B cell (primary cell): ENCODE measurements around the gene RAB33B. TPM values are rescaled to one million over a fixed set of nuclear protein-coding genes. Genes with fewer than 3 reads are reported as not detected.

Experiments used
- ATAC-seq: fragments of 200-7000 bp; cut with Tn5 transposase; one replicate; pipeline ENCODE4 v1.10.0; 2021; ENCODE audit warnings: low read depth, mild to moderate bottlenecking, moderate number of reproducible peaks, moderate library complexity
- CTCF ChIA-PET: fragments of 350-600 bp; sonication (Branson Sonifier 250); formaldehyde crosslinking; loops from one replicate; lab custom pipeline; 2021; ENCODE audit warnings: antibody characterized with exemption, inconsistent platforms; lab: Charles Lee
- POLR2A ChIA-PET: fragments of 350-600 bp; sonication (Branson Sonifier 250); formaldehyde crosslinking; loops from one replicate; lab custom pipeline; 2021; ENCODE audit warnings: antibody characterized with exemption; lab: Charles Lee
- DNase-seq: peaks from one replicate; pipeline ENCODE4 v3.0.0; 2013
- H2AFZ ChIP-seq: 2 replicates; pipeline ENCODE4 v1.6.1; 2012; ENCODE audit warnings: mild to moderate bottlenecking, low read depth, low read length; ENCODE audit not compliant: insufficient read depth, poor library complexity, severe bottlenecking
- H3K27ac ChIP-seq, 2 donors: 1 replicate in 1 of 2; 2 replicates in 1 of 2; pipeline ENCODE4 v1.5.1; 2012 to 2013; ENCODE audit warnings: low read length in 2 of 2, mild to moderate bottlenecking in 2 of 2, moderate library complexity in 1 of 2
- H3K27me3 ChIP-seq, 4 experiments: fragments of 200-600 bp in 1 of 4; sonication (generic) in 1 of 4; replicated peaks in 1 of 4; 1 replicate in 2 of 4; 2 replicates in 2 of 4; pipeline versions ENCODE4 v1.6.1 to v1.7.0; 2013 to 2016; ENCODE audit warnings: low read length in 3 of 4, mild to moderate bottlenecking in 2 of 4, mixed read lengths in 1 of 4, moderate library complexity in 1 of 4; ENCODE audit not compliant: insufficient read depth in 4 of 4, control insufficient read depth in 3 of 4; ENCODE audit errors: control extremely low read depth in 1 of 4
- H3K36me3 ChIP-seq, 2 experiments: replicated peaks in 1 of 2; 1 replicate in 1 of 2; 2 replicates in 1 of 2; pipeline versions ENCODE4 v1.6.1 to v1.7.1; 2013; ENCODE audit warnings: low read length in 1 of 2; ENCODE audit not compliant: insufficient read depth in 2 of 2, control insufficient read depth in 1 of 2; ENCODE audit errors: control extremely low read depth in 1 of 2, extremely low read depth in 1 of 2
- H3K4me1 ChIP-seq, 2 donors: fragments of 200-600 bp in 1 of 2; sonication (generic) in 1 of 2; 1 replicate in 1 of 2; 2 replicates in 1 of 2; pipeline versions ENCODE4 v1.5.1 to v1.6.1; 2013 to 2017; ENCODE audit warnings: low read length in 2 of 2; ENCODE audit not compliant: control insufficient read depth in 2 of 2, insufficient read depth in 2 of 2
- H3K4me2 ChIP-seq: replicated peaks from 2 replicates; pipeline ENCODE3; 2012; ENCODE audit warnings: mild to moderate bottlenecking, low read depth, low read length; ENCODE audit not compliant: poor library complexity, severe bottlenecking
- H3K4me3 ChIP-seq, 5 experiments: fragments of 200-600 bp in 1 of 5; sonication (generic) in 1 of 5; 1 replicate in 3 of 5; 2 replicates in 2 of 5; pipeline versions ENCODE4 v1.5.1 to v1.7.0; 2011 to 2016; ENCODE audit warnings: low read length in 4 of 5, mild to moderate bottlenecking in 4 of 5, low read depth in 2 of 5, control low read depth in 1 of 5, moderate library complexity in 1 of 5; ENCODE audit not compliant: insufficient read depth in 1 of 5; ENCODE audit errors: control extremely low read depth in 1 of 5, extremely low read depth in 1 of 5
- H3K79me2 ChIP-seq: fragments of 200-600 bp; sonication (generic); one replicate; pipeline ENCODE4 v1.6.0; 2016; ENCODE audit warnings: low read length; ENCODE audit not compliant: control insufficient read depth, insufficient read depth
- H3K9ac ChIP-seq: fragments of 200-600 bp; sonication (generic); 2 replicates; pipeline ENCODE4 v1.6.1; 2017; ENCODE audit warnings: mild to moderate bottlenecking, low read length, moderate library complexity
- H3K9me3 ChIP-seq, 3 donors: one replicate each; pipeline versions ENCODE4 v1.6.1 to v1.7.1; 2013; ENCODE audit warnings: low read length in 2 of 3; ENCODE audit not compliant: control insufficient read depth in 2 of 3, insufficient read depth in 1 of 3; ENCODE audit errors: control extremely low read depth in 1 of 3
- H4K20me1 ChIP-seq: 2 replicates; pipeline ENCODE4 v1.6.0; 2012; ENCODE audit warnings: mild to moderate bottlenecking, low read length; ENCODE audit not compliant: insufficient read depth, control insufficient read depth, poor library complexity, severe bottlenecking
- H3K27ac Mint-ChIP-seq: one replicate; pipeline ENCODE4 v1.8.0; 2021; ENCODE audit warnings: mixed read lengths
- H3K27me3 Mint-ChIP-seq: one replicate; pipeline ENCODE4 v1.8.0; 2021; ENCODE audit warnings: mixed read lengths
- H3K4me1 Mint-ChIP-seq: one replicate; pipeline ENCODE4 v1.8.0; 2021; ENCODE audit warnings: mixed read lengths
- H3K4me3 Mint-ChIP-seq: one replicate; pipeline ENCODE4 v1.8.0; 2021; ENCODE audit warnings: mixed read lengths
- H3K9me3 Mint-ChIP-seq: one replicate; pipeline ENCODE4 v1.8.0; 2022; ENCODE audit warnings: mixed read lengths; ENCODE audit not compliant: insufficient read depth
- EZH2 ChIP-seq: IDR thresholded peaks from 2 replicates; pipeline ENCODE4 v1.6.1; 2012; ENCODE audit warnings: borderline replicate concordance, low read depth, mild to moderate bottlenecking, moderate library complexity, low read length; ENCODE audit not compliant: insufficient read depth, poor library complexity, severe bottlenecking
- WGBS: methylation state at CpG from one replicate; pipeline ENCODE4 v1.1.5; 2013; ENCODE audit warnings: missing lambda C conversion rate; ENCODE audit not compliant: insufficient coverage; 5-methylcytosine and 5-hydroxymethylcytosine counted together
- intact Hi-C: fragments of 100-400 bp; cut with micrococcal nuclease; formaldehyde crosslinking; loops from one replicate; pipeline ENCODE4 v1.10.0; 2022
- polyA plus RNA-seq: library from polyadenylated mRNA; depleted of rRNA; stranded (reverse); fragments of >200 nt; gene quantifications from 2 replicates; pipeline ENCODE4 v1.2.3, GENCODE V29; 2012
- total RNA-seq, 2 donors: library from RNA; stranded (reverse); fragments of 120-200 nt in 1 of 2; gene quantifications; 1 replicate in 1 of 2; 2 replicates in 1 of 2; pipeline versions ENCODE4 v1.2.3 to v1.2.4, GENCODE V29; 2013 to 2022
- TF ChIP-seq, protein P1 (sequence below): fragments of 200-600 bp; IDR thresholded peaks from one replicate; pipeline ENCODE4 v1.8.0; 2022; ENCODE audit warnings: antibody characterized with exemption, mild to moderate bottlenecking

RAB33B gene
- total and polyA plus RNA-seq, 2 donors (not counting 1 experiment from before 2014, with no cell fraction given), result 13.1 to 18.2 TPM

GRCh38 chr4:139484783-139485311 lies 30.9 kb downstream of the RAB33B start:
- no peak overlapping the region for H3K4me2 ChIP-seq

GRCh38 chr4:139488442-139488841 lies 34.5 kb downstream of the RAB33B start:
- TF ChIP-seq, protein P1, sequence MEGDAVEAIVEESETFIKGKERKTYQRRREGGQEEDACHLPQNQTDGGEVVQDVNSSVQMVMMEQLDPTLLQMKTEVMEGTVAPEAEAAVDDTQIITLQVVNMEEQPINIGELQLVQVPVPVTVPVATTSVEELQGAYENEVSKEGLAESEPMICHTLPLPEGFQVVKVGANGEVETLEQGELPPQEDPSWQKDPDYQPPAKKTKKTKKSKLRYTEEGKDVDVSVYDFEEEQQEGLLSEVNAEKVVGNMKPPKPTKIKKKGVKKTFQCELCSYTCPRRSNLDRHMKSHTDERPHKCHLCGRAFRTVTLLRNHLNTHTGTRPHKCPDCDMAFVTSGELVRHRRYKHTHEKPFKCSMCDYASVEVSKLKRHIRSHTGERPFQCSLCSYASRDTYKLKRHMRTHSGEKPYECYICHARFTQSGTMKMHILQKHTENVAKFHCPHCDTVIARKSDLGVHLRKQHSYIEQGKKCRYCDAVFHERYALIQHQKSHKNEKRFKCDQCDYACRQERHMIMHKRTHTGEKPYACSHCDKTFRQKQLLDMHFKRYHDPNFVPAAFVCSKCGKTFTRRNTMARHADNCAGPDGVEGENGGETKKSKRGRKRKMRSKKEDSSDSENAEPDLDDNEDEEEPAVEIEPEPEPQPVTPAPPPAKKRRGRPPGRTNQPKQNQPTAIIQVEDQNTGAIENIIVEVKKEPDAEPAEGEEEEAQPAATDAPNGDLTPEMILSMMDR, result no peak
- TF ChIP-seq EZH2, result no peak
- Histone ChIP-seq H2AFZ (no peak overlapping the region), H3K36me3 (no peaks in the 10 kb centered on the region), H4K20me1 (no peaks in the 10 kb centered on the region), H3K27me3 (no peaks in the 10 kb centered on the region), H3K4me2 (no peak overlapping the region), H3K27ac (no peak overlapping the region), H3K4me3 (no peak overlapping the region), H3K9me3 (peaks cover 0 to under 1% (median 0%) of the 10 kb centered on the region in 3 donors), H3K4me1 (no peaks in the 10 kb centered on the region), H3K9ac (no peak overlapping the region), H3K79me2 (no peaks in the 10 kb centered on the region)
- Mint-ChIP-seq H3K9me3 (no peaks in the 10 kb centered on the region), H3K4me1 (no peaks in the 10 kb centered on the region), H3K27me3 (no peaks in the 10 kb centered on the region), H3K4me3 (no peak overlapping the region), H3K27ac (no peak overlapping the region)
- intact Hi-C loops, result no loop called here
- CTCF ChIA-PET, result no interaction called here
- DNase-seq (no peak), ATAC-seq (no peak)
- whole genome bisulfite sequencing, result no CpG with 5 or more reads among the region's 3 CpGs
- POLR2A ChIA-PET, result no interaction called here

More at GRCh38 chr4:139484783-139485311, 30.9 kb downstream of the RAB33B start:
- CTCF ChIA-PET, result no interaction called here
- peaks cover 0 to 5% (median 0%) of the 10 kb centered on the region in 3 donors for H3K9me3 ChIP-seq
- no peaks in the 10 kb centered on the region for H3K27me3 ChIP-seq
- H3K36me3 ChIP-seq, result no peaks in the 10 kb centered on the region
- WGBS, result 89% methylated on average over 10 of the region's 11 CpGs
- no peak overlapping the region for H3K4me3 ChIP-seq
- H3K9ac ChIP-seq, result no peak overlapping the region
- ATAC-seq (no peak), DNase-seq (no peak)
- H3K4me1 ChIP-seq, result no peaks in the 10 kb centered on the region
- Mint-ChIP-seq H3K4me1 (no peaks in the 10 kb centered on the region), H3K4me3 (no peak overlapping the region), H3K9me3 (no peaks in the 10 kb centered on the region), H3K27me3 (no peaks in the 10 kb centered on the region), H3K27ac (no peak overlapping the region)
- H3K27ac ChIP-seq, result no peak overlapping the region
- H2AFZ ChIP-seq, result no peak overlapping the region
- no peaks in the 10 kb centered on the region for H4K20me1 ChIP-seq
- no peaks in the 10 kb centered on the region for H3K79me2 ChIP-seq
- POLR2A ChIA-PET, result no interaction called here
- intact Hi-C loops, result no loop called here
- TF ChIP-seq, protein P1, result no peak
- no peak for TF ChIP-seq EZH2
